D721Med (cell line): ENCODE data around the gene SLC26A11.
A peak's percentile ranks its signal among the peaks of the same experiment; 100 is the strongest.

Experiments used
- DNase-seq: peaks from one replicate; pipeline ENCODE4 v3.0.0; 2011; ENCODE audit warnings: low spot score; ENCODE audit not compliant: insufficient read length
- FAIRE-seq: peaks from 2 replicates; lab custom pipeline; 2011; peaks lifted over from hg19 to GRCh38; lab: Jason Lieb, UNC
- TF ChIP-seq, protein P1 (sequence below): IDR thresholded peaks from 2 replicates; pipeline ENCODE4 v1.5.1; 2012; ENCODE audit warnings: mild to moderate bottlenecking, control low read depth; ENCODE audit not compliant: insufficient read depth; ENCODE audit errors: missing control alignments

Gene SLC26A11

DNA sequence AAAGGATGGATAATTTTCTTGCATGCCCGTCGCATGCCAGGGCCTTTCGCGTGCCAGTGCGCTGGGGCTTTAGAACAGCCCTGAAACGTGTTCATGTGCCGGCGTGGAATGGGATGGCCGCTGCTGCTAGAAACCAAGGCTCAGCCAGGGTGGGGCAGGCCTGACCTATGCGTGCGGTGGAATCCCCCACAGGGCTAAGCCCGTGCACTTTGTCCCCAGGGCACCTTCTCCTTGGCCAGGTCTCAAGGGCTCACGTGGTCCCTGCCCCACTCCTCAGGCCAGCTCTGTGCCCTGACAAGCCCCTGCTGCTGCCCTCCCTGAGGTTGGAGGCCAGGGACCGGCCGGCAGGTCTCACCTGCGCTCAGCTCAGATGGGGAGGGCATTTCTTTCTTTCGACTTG is 27.3 kb downstream of the SLC26A11 start:
- DNase-seq (no peak), FAIRE-seq (no peak)
- TF ChIP-seq, protein P1, sequence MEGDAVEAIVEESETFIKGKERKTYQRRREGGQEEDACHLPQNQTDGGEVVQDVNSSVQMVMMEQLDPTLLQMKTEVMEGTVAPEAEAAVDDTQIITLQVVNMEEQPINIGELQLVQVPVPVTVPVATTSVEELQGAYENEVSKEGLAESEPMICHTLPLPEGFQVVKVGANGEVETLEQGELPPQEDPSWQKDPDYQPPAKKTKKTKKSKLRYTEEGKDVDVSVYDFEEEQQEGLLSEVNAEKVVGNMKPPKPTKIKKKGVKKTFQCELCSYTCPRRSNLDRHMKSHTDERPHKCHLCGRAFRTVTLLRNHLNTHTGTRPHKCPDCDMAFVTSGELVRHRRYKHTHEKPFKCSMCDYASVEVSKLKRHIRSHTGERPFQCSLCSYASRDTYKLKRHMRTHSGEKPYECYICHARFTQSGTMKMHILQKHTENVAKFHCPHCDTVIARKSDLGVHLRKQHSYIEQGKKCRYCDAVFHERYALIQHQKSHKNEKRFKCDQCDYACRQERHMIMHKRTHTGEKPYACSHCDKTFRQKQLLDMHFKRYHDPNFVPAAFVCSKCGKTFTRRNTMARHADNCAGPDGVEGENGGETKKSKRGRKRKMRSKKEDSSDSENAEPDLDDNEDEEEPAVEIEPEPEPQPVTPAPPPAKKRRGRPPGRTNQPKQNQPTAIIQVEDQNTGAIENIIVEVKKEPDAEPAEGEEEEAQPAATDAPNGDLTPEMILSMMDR, result no peak

DNA sequence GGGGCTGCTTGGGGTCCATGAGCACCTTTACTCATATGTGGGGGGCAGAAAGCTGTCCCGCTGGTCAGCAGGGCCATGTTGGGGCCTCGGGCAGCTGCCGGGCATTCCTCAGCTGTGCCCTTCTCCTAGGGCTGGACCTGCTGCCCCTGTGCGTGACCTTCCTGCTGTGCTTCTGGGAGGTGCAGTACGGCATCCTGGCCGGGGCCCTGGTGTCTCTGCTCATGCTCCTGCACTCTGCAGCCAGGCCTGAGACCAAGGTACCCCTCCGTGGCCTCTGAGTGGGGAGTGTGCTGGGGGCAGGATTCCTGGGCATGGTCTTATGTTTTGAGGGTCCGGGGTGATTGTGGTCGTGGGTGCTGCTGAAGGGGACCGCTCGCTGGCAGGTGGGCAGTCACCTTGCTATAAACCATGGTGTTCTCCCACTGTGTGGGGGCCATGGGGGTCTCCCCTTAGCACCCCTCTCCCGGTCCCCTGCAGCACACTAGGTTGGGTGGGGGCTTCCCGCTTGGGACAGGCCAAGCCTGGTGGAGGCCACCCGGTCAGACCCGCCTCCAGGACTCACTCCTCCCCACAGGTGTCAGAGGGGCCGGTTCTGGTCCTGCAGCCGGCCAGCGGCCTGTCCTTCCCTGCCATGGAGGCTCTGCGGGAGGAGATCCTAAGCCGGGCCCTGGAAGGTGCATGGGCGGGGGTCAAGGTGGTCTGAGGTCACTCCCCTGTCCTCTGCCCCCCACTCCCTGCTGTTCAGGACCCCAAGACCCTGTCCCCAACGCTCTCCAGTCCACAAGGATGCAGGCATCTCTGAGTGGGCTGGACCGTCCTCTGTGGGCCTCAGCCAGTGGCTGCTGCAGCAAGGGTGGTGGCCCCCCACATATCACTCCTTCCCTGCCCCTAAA is 28.0 kb downstream of the SLC26A11 start:
- DNase-seq, result no peak
- TF ChIP-seq, protein P1, result no peak
- FAIRE-seq, result no peak

DNA sequence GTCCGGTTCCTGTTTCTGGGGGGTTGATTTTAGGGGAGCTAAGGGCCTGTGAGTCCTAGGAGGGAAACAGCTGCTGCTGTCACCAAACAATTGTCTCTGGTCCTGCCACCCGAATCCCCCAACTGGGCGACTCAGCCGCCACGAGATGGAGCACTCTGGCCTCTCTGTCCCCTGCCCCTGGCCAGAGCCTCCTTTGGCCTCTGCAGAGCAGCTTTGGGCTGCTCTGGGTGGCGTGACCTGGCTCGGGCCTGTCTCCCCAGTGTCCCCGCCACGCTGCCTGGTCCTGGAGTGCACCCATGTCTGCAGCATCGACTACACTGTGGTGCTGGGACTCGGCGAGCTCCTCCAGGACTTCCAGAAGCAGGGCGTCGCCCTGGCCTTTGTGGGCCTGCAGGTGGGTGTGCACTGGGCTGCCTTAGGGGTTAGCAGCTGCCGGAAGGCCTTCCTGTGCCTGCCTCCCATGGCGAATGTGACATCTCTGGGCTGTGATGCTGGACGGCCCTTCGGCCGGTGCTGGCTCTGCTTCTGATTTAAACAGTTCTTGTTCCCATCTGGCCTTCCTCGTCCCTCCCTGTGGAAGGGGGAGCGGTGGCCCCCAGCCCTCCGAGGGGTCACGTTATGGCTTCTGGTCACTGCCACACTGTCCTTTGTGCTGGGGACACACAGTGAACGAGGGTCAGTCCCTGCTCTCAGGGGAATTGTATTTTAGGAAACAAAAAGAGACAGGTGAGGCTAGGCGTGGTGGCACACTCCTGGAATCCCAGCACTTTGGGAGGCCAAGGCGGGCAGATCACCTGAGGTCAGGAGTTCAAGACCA is 28.9 kb downstream of the SLC26A11 start:
- no peak for FAIRE-seq
- TF ChIP-seq, protein P1, result no peak
- DNase-seq, result no peak

DNA sequence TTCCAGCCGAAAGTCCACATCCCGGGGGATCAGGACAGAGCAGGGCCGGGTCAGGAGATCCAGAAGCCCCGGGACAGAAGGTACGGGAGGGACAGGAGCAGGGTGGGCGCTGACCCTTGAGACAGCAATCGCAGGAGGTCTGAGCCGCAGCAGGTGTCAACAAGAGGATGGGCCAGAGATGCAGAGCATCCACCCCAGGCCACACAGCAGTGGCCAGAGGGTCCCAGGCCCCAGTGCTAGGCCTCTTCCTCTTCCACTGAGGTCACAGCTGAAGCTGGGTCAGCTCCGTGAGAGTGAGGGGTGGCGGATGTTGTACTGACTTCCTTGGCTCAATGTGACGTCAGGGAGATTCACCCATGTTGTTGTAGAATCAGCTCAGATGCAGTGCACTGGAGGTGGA is 31.7 kb downstream of the SLC26A11 start:
- FAIRE-seq (no peak), DNase-seq (no peak)
- TF ChIP-seq, protein P1, result no peak

DNA sequence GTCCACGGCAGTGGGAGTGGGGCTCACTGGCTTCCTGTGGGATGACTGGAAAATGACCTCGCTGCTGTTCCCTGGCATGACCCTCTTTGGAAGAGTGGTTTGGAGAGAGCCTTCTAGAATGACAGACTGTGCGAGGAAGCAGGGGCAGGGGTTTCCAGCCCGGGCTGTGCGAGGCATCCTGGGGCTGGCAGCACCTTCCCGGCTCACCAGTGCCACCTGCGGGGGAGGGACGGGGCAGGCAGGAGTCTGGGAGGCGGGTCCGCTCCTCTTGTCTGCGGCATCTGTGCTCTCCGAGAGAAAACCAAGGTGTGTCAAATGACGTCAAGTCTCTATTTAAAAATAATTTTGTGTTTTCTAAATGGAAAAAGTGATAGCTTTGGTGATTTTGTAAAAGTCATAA is 32.6 kb downstream of the SLC26A11 start:
- no peak for FAIRE-seq
- DNase-seq, result peak; percentile 51
- TF ChIP-seq, protein P1, result peak; percentile 35

DNA sequence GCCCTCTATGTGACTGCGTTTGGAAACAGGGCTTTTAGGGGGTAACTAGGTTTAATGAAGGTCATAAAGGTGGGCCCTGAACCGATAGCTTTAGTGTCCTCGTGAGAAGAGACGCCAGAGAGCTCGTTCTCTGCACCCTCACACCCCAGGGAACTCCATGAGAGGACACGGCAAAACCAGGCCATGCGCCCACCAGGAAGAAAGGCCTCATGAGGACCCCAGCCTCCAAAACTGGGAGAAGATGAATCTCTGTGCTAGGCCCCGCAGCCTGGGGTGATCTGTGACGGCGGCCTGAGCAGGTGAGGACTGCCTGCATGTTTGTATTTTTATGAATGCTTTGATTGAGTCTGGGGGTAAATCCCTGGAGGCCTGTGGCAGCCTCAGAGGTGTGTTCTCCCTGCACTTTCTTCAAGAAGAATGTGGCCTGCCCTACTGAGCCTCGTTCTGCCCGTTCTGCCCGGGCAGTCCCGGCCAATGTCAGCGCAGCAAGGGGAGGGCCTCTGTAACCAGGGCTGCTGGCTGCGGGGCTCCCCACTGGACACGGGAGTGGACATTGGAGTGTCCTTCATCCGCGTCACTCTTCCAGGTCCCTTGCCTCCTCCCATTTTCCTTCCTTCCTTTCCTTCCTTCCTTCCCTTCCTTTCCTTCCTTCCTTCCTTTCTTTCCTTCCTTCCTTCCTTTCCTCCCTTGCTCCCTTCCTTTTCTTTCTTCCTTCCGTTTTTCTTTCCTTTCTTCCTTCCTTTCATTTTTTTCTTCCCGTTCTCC is 33.6 kb downstream of the SLC26A11 start:
- FAIRE-seq, result no peak

More for the DNA sequence above, 33.6 kb downstream of the SLC26A11 start:
- no peak for DNase-seq
- TF ChIP-seq, protein P1, result no peak
